HG02938 (cell line): Measurements from ENCODE around the gene GABARAPL1.

ENCODE experiments used
- ATAC-seq: cut with Tn5 transposase; IDR thresholded peaks from one replicate; pipeline ENCODE4 v1.9.1; 2021; ENCODE audit warnings: mild to moderate bottlenecking, moderate library complexity; ENCODE audit not compliant: unreplicated experiment

Gene GABARAPL1

DNA sequence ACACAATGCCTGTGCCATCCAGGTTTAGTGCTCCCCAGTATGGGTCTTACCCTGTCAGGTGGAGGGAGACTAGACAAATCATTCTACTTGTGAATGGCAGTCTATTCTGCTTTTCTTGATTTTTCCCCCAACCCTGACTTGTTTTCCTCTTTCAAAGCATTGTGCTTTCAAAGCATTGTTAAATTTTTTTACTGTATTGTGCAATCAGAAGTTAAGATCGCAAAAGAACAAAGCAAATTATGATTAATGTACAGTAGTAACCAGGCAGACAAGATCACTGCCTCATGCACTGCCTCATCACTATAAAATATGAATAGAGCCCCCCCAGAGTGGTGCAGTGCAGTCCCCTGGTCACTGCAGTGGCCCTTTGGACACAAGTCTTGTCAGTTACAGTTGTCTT is 14.1 kb downstream of the GABARAPL1 start:
- ATAC-seq, result no peak

DNA sequence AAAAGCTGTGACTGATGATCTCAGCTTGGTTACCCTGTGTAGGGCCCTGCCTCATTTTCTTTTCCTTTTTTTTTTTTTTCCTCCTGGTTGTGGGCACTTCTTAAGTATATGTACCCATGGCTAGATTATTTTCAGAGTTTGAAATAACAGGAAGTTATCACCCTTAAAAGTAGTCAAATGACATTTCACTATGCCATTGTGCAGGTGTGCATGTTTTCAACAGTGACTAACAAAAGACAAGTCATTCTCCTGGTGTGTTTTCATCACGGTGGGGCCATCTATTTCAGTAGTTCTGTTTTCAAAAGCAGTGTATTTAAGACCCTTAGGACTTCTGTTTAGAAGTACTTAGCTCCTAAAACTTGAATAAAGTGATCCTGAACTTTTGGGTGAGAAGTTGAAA is 15.0 kb downstream of the GABARAPL1 start:
- no peak for ATAC-seq

DNA sequence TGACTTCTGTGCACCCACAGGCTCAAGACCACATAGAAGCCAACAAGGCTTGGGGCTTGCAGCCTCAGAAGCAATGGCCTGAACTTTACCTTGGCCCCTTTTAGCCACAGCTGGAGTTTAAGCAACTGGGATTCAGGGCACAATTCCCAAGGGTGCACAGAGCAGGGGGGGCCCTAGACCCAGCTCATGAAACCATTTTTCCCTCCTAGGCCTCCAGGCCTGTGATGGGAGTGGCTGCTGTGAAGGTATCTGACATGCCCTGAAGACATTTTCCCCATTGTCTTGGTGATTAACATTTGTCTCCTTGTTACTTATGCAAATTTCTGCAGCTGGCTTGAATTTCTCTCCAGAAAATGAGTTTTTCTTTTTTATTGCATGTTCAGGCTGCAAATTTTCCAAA is 21.9 kb downstream of the GABARAPL1 start:
- ATAC-seq, result no peak

DNA sequence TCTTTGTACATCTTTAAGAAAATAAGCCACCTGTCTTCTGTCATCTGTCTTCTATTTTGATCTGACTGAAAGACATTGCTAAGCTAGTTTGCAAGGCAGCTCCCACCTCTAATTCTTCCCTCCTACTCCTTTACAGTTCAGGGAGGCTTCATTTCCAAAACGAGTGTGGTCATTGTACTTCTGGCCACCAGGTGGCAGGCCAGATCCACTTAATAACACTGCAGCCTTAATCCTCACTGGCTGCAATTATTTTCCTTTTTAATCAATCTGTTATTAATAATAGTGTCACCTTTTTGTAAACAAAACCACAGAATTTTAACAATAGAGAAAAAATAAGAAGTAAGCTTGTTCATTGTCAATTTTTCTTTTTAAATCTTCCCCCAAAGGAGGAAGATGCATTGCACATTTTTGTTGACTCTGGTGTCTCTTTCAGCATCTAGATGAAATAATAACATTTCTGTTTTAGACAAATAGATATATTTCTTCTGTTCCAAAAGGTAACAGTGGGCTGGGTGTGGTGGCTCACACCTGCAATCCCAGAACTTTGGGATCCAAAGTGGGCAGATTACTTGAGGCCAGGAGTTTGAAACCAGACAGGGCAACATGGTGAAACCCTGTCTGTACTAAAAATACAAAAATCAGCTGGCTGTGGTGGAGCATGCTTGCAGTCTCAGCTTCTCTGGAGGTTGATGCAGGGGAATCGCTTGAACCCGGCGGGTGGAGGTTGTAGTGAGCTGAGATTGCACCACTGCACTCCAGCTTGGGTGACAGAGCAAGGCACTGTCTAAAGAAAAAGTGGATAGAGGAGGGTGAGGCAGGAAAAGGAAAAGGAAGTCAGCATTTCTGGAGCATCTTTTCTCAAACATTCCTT is 23.3 kb downstream of the GABARAPL1 start:
- no peak for ATAC-seq

DNA sequence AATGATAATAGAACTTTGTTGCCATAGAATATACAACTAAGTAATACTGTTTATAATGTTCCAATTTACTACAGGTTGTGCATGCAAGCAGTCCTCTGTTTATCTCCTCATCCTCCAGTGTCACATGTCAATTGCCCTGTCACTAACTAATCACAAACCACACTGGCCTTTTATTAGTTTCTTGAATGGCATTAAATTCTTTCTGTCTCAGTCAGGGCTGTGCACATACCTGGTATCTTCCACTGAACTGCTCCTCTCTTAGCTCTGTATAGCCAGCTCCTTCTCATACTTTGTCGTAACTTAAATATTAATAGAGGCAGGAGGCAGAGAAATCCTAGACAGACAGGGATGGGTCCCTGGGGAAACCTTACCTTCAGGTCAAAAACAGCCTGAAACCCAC is 24.0 kb downstream of the GABARAPL1 start:
- ATAC-seq, result no peak

DNA sequence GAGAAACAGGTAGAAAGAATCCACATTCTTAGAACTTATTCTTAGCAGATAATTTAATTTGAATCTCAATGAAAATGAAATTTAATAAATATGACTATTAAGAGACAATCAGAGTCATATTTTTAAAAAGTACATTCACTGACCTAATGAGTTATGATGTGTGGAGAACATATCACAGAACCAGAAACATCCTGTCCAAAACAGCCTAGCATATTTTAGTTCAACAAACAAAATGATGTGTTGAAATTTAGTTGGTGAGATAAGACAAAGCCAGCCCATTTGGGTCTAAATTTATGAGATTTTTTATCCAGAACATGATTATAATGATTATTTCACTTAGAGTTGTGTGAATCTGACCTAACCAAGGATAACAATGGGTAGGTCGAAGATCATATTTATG is 25.8 kb downstream of the GABARAPL1 start:
- ATAC-seq, result no peak

DNA sequence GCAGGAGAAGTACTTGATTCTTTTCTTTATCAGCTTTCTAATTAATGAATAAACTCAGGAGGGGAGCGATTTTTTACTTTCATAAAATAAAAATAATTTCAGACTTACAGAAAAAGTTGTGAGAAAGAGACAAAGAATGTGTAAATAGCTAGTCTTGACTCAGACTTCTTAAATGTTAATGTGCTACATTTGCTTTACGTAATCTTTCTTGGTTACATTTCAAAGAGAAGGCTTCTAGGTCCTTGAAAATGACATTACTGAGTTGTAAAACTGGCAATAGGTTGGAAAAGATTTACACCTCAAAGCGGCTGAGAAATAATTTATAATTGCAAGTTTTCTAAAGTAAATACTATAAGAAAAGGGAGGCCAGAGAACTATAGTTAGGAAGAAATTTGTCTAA is 28.6 kb downstream of the GABARAPL1 start:
- ATAC-seq, result no peak

DNA sequence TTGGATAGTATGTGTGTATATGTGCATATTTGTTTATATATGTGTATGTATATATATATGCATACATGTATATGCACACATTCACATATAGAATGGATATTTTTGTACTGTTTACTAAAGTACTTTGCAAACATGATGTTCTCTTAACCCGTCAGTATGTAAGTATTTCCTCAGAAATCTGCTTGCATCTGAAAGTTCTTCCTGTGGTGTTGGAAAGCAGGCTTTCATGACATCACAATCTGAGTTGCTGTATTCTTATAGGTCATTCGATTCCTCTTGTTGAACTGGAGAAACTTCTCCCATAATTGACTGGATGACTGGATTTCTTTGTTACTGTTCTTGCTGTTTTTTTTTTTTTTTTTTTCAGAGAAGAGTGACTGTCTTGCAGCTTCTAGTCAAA is 29.1 kb downstream of the GABARAPL1 start:
- no peak for ATAC-seq

DNA sequence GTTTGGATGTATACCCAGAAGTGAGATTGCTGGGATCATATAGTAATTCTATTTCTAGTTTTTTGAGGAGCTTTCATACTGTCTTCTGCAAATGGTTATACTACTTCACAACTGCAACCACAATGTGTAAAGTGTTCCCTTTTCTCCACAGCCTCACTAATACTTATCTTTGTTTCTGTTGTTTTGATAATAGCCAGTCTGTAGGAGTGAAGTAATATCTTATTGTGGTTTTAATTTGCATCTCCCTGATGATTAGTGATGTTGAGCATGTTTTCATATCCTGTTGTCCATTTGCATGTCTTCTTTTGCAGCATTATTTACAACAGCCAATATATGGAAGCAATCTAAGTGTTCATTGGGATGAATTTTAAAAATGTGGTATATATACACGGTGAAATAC is 29.9 kb downstream of the GABARAPL1 start:
- no peak for ATAC-seq

DNA sequence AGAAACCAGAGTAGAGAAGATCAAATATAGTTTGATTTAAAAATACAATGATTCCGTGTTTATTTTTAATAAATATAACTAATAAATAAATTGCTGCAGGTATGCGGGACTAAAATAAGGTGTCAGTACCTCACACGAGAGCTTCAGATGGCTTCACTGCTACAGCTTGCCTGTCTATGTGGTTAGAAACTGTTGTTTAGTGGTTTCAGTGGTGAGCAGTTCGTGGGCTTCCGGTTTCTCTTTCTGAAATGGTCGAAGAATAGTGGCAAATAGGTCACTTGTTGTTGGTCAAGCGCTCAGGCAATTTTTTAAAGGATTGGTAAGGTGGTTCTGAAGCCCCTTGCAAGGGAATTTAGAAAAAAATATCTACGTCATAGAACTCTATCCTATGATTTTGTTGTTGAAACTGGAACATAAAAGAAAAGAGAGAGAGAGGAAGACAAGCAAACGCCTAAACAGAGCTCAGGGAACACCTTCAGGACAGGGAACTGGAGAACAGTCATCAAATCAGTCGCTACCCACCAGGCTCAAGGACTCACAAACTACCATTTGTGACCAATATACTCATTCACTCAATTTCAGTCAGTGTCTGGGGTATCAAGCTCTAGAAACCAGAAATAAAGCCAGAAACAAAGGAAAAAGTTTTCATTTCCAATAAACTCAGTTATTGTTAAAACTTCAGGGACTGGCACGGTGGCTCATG is 31.3 kb downstream of the GABARAPL1 start:
- ATAC-seq, result peak; percentile 64

DNA sequence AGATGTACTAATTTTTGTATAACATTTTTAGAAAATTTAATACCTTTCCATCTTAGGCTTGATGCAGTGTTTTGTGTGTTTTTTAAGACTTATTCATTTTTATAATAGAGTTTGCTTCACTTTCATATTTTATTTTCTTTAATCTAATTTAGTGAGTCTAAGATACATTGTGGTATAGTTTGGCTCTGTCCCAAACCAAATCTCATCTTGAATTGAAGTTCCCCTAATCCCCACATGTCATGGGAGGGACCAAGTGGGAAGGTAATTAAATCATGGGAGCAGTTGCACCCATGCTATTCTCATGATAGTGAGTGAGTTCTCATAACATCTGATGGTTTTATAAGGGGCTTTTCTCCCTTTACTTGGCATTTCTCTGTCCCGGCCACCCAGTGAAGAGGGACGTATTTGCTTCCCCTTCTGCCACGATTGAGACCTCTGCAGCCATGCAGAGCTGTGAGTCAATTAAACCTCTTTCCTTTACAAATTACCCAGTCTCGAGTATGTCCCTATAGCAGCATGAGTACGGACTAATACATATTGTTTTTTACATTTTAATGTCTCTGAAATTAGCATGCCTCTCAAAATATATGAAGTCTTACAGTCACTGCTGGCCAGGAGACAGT is 34.9 kb downstream of the GABARAPL1 start:
- ATAC-seq, result no peak

DNA sequence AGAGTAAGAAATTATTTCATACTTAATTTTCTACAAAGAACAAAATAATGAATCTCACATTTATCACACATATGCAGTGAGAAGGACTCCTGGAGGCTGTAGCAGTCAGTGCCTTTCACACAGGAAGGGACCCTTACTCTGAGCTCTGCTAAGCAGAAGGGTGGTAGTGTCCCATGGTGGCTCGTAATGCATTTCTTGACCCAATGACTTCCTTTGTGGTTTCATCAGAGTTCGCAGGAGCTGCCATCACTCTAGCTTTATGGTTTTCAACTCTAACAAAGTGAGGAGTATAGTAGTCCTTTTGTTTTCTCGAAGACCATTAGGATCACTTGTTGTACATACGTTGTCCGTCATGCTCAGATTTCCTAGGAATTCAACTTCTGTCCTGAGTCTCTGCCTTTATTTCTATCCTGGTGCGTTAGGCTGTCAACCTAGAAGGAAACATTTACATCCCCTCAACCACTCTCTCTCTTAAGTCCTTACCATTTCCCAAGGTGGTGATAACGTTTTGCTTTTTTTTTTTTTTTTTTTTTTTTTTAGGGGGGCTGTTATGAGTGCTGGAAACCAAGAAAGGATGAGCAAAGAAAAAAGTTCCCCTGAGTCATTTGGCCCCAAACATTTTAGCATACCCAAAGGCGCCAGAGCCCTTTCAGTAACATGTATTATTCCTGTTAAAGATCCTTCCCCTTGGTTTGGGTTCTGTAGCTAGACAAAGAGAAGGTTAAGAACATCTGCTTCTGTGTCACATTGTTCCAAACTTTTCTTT is 37.2 kb downstream of the GABARAPL1 start:
- ATAC-seq, result no peak

DNA sequence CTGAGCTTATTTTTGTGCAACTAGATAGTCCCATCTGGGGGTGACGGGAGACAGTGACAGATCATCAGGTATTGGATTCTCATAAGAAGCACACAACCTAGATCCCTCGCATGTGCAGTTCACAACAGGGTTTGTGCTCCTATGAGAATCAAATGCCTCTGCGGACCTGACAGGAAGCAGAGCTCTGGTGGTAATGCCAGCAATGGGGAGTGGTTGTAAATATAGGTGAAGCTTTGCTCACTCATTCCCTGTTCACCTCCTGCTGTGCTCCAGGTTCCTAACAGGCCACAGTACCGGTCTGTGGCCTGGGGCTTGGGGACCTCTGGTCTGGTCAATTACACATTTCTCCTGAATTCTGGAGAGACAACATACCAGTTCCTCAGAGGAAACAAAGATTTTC is 39.0 kb downstream of the GABARAPL1 start:
- no peak for ATAC-seq

DNA sequence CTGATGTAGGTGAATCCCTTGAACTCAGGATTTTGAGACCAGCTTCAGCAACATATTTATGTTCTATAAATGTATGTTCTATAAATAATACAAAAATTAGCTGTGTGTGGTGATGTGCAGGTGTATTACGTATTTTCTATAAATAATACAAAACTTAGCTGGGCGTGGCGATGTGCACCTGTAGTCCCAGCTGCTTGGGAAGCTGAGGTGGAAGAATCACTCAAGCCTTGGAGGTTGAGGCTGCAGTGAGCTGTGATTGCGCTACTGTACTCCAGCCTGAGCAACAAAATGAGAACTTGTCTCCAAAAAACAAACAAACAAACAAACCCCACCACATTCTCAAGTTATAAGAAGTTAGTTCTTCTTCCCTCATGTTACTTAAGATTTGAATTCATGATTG is 39.5 kb downstream of the GABARAPL1 start:
- no peak for ATAC-seq

DNA sequence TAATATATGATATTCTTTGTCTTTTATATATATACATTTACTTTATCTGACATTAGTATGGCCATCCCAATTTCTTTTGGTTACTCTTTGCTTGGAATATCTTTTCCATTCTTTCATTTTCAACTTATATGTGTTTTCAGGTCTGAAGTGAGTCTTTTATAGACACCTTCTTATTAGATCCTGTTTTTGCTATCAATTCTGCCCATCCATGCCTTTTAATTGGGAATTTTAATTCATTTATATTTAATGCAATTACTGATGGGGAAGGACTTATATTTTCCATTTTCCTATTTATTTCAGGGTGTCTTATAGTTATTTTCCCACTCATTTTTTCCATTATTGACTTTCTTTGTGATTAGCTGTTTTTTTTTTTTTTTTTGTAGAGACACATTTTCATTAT is 43.4 kb downstream of the GABARAPL1 start:
- ATAC-seq, result no peak

DNA sequence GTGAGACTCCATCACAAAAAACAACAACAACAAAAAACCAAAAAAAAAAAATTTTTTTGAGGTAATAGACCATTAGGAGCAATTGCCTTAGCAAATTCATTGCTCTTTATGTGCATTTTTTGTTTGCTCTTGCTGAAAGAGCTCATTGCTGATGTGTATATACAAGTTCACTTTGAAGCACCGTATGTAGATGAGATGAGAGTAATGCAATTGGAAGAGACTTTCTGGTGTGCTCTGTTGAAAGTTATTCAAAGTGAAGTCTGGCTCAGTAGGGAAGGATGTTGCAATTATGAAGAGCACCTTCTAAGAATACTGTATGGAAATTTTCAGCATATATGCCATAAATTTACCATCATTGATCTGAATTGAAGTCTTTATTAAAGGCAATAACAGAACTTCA is 48.2 kb downstream of the GABARAPL1 start:
- no peak for ATAC-seq

DNA sequence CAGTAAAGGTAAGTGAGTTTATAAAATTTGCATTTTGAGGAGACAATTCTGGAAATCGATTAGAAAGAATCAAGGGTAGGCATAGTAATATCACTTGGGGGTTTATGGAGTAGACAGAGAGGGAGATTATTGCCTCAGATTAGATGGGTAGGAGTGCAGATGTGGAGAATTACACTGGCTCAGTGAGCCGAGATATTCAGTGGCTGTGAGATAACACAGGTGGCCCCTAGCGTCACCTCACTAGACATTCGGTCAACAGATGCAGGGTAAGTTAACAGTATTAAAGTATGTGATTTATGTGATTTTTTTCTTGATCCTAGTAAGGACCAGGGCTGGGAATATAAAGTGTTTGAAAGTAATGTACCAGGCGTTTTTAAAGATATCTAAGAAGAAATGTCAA is 55.4 kb downstream of the GABARAPL1 start:
- no peak for ATAC-seq

DNA sequence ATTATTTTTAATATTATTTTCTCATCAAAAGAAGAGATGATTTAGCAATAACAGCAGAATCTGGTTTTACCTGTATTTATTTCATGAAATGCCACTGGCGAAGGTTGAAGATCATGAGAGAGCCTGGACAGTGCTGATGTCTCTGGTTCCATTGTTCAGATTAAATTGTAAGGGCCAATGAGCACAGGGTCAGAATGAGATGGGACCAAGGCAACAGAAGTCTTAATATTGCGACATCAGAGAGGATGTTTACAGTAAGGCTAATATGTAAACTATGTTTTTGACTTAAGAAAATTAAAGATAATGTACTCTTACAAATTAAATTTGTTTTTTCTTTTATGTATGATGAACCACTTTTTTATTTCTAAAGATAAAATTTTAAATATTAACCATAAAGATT is 59.8 kb downstream of the GABARAPL1 start:
- no peak for ATAC-seq
